WTC11 (cell line): ENCODE data around the gene HLA-A. TPM values are rescaled to one million over a fixed set of nuclear protein-coding genes. Genes with fewer than 3 reads are reported as not detected.
"Not testable (repeated sequence)": the region's sequence is repeated elsewhere in the genome, so short reads cannot be mapped to it uniquely, and the experiment has no call there.

Experiments used
- ATAC-seq: fragments of 200-7000 bp; cut with Tn5 transposase; 2 replicates; pipeline ENCODE4 v1.10.0; 2021; ENCODE audit warnings: mild to moderate bottlenecking, moderate library complexity
- CTCF ChIA-PET: fragments of 300-600 bp; sonication (Branson Sonifier 250); formaldehyde crosslinking; loops from one replicate; lab custom pipeline; 2021; ENCODE audit warnings: antibody characterized with exemption; lab: Charles Lee
- POLR2A ChIA-PET: fragments of 350-600 bp; sonication (Branson Sonifier 250); formaldehyde crosslinking; loops from one replicate; lab custom pipeline; 2021; ENCODE audit warnings: antibody characterized with exemption; lab: Charles Lee
- DNase-seq: peaks from one replicate; pipeline ENCODE4 v3.0.0; 2021; ENCODE audit warnings: low spot score
- H3K27ac Mint-ChIP-seq: 2 replicates; pipeline ENCODE4 v1.8.0; 2021; ENCODE audit warnings: mixed read lengths
- H3K27me3 Mint-ChIP-seq: 2 replicates; pipeline ENCODE4 v1.8.0; 2021; ENCODE audit warnings: low read depth, mild to moderate bottlenecking, moderate library complexity, mixed read lengths
- H3K36me3 Mint-ChIP-seq: 2 replicates; pipeline ENCODE4 v1.8.0; 2021; ENCODE audit warnings: mixed read lengths
- H3K4me1 Mint-ChIP-seq: 2 replicates; pipeline ENCODE4 v1.8.0; 2022; ENCODE audit warnings: mixed read lengths
- H3K4me3 Mint-ChIP-seq: 2 replicates; pipeline ENCODE4 v1.8.0; 2021; ENCODE audit warnings: mild to moderate bottlenecking, moderate library complexity, mixed read lengths
- H3K9me3 Mint-ChIP-seq: 2 replicates; pipeline ENCODE4 v1.8.0; 2021; ENCODE audit warnings: mixed read lengths
- ATF1 ChIP-seq: sonication (generic); formaldehyde crosslinking; IDR thresholded peaks from 2 replicates; pipeline ENCODE4 v1.8.1; 2023; ENCODE audit warnings: mild to moderate bottlenecking, moderate library complexity, missing genetic modification reagents
- CREB1 ChIP-seq: sonication (generic); formaldehyde crosslinking; IDR thresholded peaks from 2 replicates; pipeline ENCODE4 v1.8.0; 2023; ENCODE audit warnings: mild to moderate bottlenecking, missing genetic modification reagents
- ESRRA ChIP-seq: sonication (generic); formaldehyde crosslinking; IDR thresholded peaks from 2 replicates; pipeline ENCODE4 v1.8.1; 2022; ENCODE audit warnings: mild to moderate bottlenecking, missing genetic modification reagents, borderline replicate concordance
- FOXK1 ChIP-seq: sonication (generic); formaldehyde crosslinking; IDR thresholded peaks from 2 replicates; pipeline ENCODE4 v1.8.0; 2022; ENCODE audit warnings: mild to moderate bottlenecking, moderate library complexity, missing genetic modification reagents
- FOXP1 ChIP-seq: sonication (generic); formaldehyde crosslinking; IDR thresholded peaks from 2 replicates; pipeline ENCODE4 v1.8.0; 2022; ENCODE audit warnings: missing genetic modification reagents, mild to moderate bottlenecking, moderate library complexity, borderline replicate concordance
- GRHL2 ChIP-seq: fragments of 250-450 bp; sonication (Bioruptor Pico); IDR thresholded peaks from 2 replicates; pipeline ENCODE4 v1.8.0; 2022; ENCODE audit warnings: mild to moderate bottlenecking, moderate library complexity; ENCODE audit not compliant: insufficient replicate concordance, severe bottlenecking
- NR2C2 ChIP-seq: sonication (generic); formaldehyde crosslinking; IDR thresholded peaks from 2 replicates; pipeline ENCODE4 v1.8.0; 2022; ENCODE audit warnings: mild to moderate bottlenecking, missing genetic modification reagents
- NR3C1 ChIP-seq: sonication (generic); formaldehyde crosslinking; conservative IDR thresholded peaks from 2 replicates; pipeline ENCODE4 v1.8.1; 2023; ENCODE audit warnings: low read depth, mild to moderate bottlenecking, missing genetic modification reagents
- OVOL2 ChIP-seq: fragments of 250-450 bp; sonication (Bioruptor Pico); IDR thresholded peaks from 2 replicates; pipeline ENCODE4 v1.9.0; 2021; ENCODE audit warnings: mild to moderate bottlenecking, borderline replicate concordance
- SMAD3 ChIP-seq: sonication (generic); formaldehyde crosslinking; IDR thresholded peaks from 2 replicates; pipeline ENCODE4 v1.8.0; 2022; ENCODE audit warnings: missing genetic modification reagents, mild to moderate bottlenecking, borderline replicate concordance
- SMAD4 ChIP-seq: sonication (generic); formaldehyde crosslinking; IDR thresholded peaks from 2 replicates; pipeline ENCODE4 v1.8.0; 2022; ENCODE audit warnings: mild to moderate bottlenecking, missing genetic modification reagents
- SOX15 ChIP-seq: fragments of 250-450 bp; sonication (Bioruptor Pico); IDR thresholded peaks from 2 replicates; pipeline ENCODE4 v1.9.0; 2021; ENCODE audit warnings: mild to moderate bottlenecking
- ZBTB21 ChIP-seq: sonication (generic); formaldehyde crosslinking; IDR thresholded peaks from 2 replicates; pipeline ENCODE4 v1.8.1; 2023; ENCODE audit warnings: mild to moderate bottlenecking, missing genetic modification reagents, borderline replicate concordance
- ZNF317 ChIP-seq: sonication (generic); formaldehyde crosslinking; IDR thresholded peaks from 2 replicates; pipeline ENCODE4 v1.8.1; 2023; ENCODE audit warnings: low read depth, mild to moderate bottlenecking, moderate library complexity, missing genetic modification reagents, borderline replicate concordance
- ZNF396 ChIP-seq: fragments of 250-450 bp; sonication (Bioruptor Pico); IDR thresholded peaks from 2 replicates; pipeline ENCODE4 v1.8.0; 2021; ENCODE audit warnings: mild to moderate bottlenecking, moderate library complexity, borderline replicate concordance
- ZNF671 ChIP-seq: fragments of 250-450 bp; sonication (Bioruptor Pico); IDR thresholded peaks from 2 replicates; pipeline ENCODE4 v1.8.0; 2021; ENCODE audit warnings: mild to moderate bottlenecking
- total RNA-seq: library from RNA; stranded (reverse); gene quantifications from 3 replicates; pipeline ENCODE4 v1.2.3, GENCODE V29; 2021
- TF ChIP-seq, protein P1 (sequence below): sonication (generic); formaldehyde crosslinking; IDR thresholded peaks from 2 replicates; pipeline ENCODE4 v1.8.1; 2022; ENCODE audit warnings: mild to moderate bottlenecking, missing genetic modification reagents, moderate library complexity, borderline replicate concordance
- TF ChIP-seq, protein P2 (sequence below): sonication (generic); formaldehyde crosslinking; conservative IDR thresholded peaks from 2 replicates; pipeline ENCODE4 v1.8.1; 2023; ENCODE audit warnings: mild to moderate bottlenecking, low read depth, missing genetic modification reagents, moderate library complexity
- TF ChIP-seq, protein P3 (sequence below): sonication (generic); formaldehyde crosslinking; IDR thresholded peaks from 2 replicates; pipeline ENCODE4 v1.8.1; 2022; ENCODE audit warnings: missing genetic modification reagents, borderline replicate concordance
- TF ChIP-seq, protein P4 (sequence below): sonication (generic); formaldehyde crosslinking; IDR thresholded peaks from 2 replicates; pipeline ENCODE4 v1.8.0; 2022; ENCODE audit warnings: mild to moderate bottlenecking, missing genetic modification reagents
- TF ChIP-seq, protein P5 (sequence below): fragments of 250-450 bp; sonication (Bioruptor Pico); IDR thresholded peaks from 2 replicates; pipeline ENCODE4 v1.9.0; 2021; ENCODE audit warnings: mild to moderate bottlenecking
- TF ChIP-seq, protein P6 (sequence below): sonication (generic); formaldehyde crosslinking; IDR thresholded peaks from 2 replicates; pipeline ENCODE4 v1.8.1; 2023; ENCODE audit warnings: mild to moderate bottlenecking, missing genetic modification reagents

The HLA-A gene
- total RNA-seq, 1 experiment from 2014 or later = 93.2 TPM

DNA sequence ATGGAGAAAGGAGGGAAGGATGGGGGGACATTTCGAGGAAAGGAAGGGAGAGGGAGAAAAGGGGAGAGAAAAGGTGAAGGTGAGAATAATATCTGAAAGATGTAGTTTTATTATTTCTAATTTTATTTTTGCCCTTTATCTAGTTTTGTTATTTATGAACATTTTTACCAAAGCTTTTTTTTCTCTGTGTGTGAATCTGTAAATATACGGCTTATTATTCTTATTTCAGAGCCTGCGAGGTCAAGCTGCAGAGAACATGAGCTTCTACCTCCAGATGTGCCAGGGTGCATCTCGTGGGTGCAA lies 35.0 kb downstream of the HLA-A start (continued):
- TF ChIP-seq ZBTB21 (CRISPR knock-in tag) = no peak
- TF ChIP-seq ATF1 (CRISPR knock-in tag) = no peak
- no peak for TF ChIP-seq SMAD4 (CRISPR knock-in tag)
- TF ChIP-seq NR2C2 (CRISPR knock-in tag) = no peak
- no peak for TF ChIP-seq ESRRA (CRISPR knock-in tag)
- no peak for TF ChIP-seq NR3C1 (CRISPR knock-in tag)

DNA sequence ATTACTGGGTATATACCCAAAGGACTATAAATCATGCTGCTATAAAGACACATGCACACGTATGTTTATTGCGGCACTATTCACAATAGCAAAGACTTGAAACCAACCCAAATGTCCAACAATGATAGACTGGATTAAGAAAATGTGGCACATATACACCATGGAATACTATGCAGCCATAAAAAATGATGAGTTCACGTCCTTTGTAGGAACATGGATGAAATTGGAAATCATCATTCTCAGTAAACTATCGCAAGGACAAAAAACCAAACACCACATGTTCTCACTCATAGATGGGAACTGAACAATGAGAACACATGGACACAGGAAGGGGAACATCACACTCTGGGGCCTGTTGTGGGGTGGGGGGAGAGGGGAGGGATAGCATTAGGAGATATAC lies 37.7 kb downstream of the HLA-A start:
- peaks cover 51% of the 10 kb centered on the region for H3K27me3 Mint-ChIP-seq
- H3K27ac Mint-ChIP-seq, CTCF ChIA-PET, H3K9me3 Mint-ChIP-seq, ATAC-seq, POLR2A ChIA-PET, H3K4me3 Mint-ChIP-seq, H3K36me3 Mint-ChIP-seq, DNase-seq: not testable (repeated sequence)
- H3K4me1 Mint-ChIP-seq = peaks cover 23% of the 10 kb centered on the region

DNA sequence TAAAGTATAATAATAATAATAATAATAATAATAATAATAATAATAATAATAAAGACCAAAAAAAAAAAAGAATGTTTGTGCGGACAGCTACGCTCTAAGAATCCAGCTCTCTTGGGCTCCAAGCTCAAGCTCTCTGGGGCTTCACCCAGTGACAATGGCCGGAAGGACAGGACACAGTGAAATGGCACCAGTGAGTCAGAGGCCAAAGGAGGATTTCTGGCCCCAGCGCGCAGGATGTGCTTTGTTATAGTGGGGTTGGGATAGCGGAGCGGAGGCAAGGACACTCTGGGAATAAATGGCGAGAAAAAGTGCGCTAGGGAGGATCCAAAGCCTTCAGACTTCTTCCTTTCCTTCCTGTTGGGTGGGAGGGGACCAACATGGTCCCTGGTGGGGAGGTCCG lies 38.2 kb downstream of the HLA-A start:
- Mint-ChIP-seq H3K4me3 (no peak overlapping the region), H3K36me3 (peaks cover 2% of the 10 kb centered on the region; the same call in 1 of the 2 replicates), H3K27ac (no peak overlapping the region), H3K9me3 (no peaks in the 10 kb centered on the region), H3K27me3 (peaks cover 46% of the 10 kb centered on the region), H3K4me1 (peaks cover 18% of the 10 kb centered on the region)
- TF ChIP-seq NR3C1 (CRISPR knock-in tag) = no peak
- TF ChIP-seq OVOL2 (CRISPR knock-in tag) = no peak
- TF ChIP-seq, protein P1, sequence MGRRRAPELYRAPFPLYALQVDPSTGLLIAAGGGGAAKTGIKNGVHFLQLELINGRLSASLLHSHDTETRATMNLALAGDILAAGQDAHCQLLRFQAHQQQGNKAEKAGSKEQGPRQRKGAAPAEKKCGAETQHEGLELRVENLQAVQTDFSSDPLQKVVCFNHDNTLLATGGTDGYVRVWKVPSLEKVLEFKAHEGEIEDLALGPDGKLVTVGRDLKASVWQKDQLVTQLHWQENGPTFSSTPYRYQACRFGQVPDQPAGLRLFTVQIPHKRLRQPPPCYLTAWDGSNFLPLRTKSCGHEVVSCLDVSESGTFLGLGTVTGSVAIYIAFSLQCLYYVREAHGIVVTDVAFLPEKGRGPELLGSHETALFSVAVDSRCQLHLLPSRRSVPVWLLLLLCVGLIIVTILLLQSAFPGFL (CRISPR knock-in tag) = no peak
- TF ChIP-seq, protein P2, sequence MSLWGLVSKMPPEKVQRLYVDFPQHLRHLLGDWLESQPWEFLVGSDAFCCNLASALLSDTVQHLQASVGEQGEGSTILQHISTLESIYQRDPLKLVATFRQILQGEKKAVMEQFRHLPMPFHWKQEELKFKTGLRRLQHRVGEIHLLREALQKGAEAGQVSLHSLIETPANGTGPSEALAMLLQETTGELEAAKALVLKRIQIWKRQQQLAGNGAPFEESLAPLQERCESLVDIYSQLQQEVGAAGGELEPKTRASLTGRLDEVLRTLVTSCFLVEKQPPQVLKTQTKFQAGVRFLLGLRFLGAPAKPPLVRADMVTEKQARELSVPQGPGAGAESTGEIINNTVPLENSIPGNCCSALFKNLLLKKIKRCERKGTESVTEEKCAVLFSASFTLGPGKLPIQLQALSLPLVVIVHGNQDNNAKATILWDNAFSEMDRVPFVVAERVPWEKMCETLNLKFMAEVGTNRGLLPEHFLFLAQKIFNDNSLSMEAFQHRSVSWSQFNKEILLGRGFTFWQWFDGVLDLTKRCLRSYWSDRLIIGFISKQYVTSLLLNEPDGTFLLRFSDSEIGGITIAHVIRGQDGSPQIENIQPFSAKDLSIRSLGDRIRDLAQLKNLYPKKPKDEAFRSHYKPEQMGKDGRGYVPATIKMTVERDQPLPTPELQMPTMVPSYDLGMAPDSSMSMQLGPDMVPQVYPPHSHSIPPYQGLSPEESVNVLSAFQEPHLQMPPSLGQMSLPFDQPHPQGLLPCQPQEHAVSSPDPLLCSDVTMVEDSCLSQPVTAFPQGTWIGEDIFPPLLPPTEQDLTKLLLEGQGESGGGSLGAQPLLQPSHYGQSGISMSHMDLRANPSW (CRISPR knock-in tag) = no peak
- TF ChIP-seq SOX15 = no peak
- no peak for TF ChIP-seq FOXP1 (CRISPR knock-in tag)
- no peak for DNase-seq
- no peak for ATAC-seq
- POLR2A ChIA-PET = no interaction called here
- CTCF ChIA-PET = no interaction called here

DNA sequence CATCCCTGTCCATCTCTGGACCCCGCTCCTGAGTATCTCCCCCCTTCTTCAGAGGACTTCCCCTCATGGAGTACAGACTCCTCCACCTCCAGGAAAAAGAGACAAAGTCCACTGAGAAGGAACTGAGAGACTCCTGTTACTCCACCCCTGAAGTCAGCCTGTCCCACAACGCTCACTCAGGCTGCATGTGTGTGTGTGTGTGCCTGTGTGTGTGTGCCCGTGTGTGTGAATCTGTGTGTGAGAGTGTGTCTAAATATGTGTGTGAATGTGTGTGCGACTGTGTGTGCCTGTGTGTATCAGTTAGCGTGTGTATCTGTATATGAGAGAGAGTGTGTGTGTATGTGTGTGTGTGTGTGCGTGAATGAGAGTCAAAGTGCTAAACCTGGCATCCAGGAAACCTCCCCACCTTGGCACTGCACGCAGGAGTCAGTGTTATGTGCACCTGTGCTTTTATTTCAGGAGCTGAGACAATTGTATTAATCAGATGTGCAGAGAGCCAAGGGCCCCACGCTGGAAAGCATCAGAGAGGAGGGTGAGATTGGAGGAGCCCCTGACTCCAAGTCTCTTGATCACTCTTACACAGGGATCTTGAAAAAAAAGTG lies 39.0 kb downstream of the HLA-A start:
- Mint-ChIP-seq H3K4me1 (peaks cover 10% of the 10 kb centered on the region), H3K27me3 (peaks cover 38% of the 10 kb centered on the region), H3K27ac (no peak overlapping the region), H3K4me3 (no peak overlapping the region)
- POLR2A ChIA-PET = no interaction called here
- DNase-seq (no peak), ATAC-seq (no peak)
- TF ChIP-seq, protein P3, sequence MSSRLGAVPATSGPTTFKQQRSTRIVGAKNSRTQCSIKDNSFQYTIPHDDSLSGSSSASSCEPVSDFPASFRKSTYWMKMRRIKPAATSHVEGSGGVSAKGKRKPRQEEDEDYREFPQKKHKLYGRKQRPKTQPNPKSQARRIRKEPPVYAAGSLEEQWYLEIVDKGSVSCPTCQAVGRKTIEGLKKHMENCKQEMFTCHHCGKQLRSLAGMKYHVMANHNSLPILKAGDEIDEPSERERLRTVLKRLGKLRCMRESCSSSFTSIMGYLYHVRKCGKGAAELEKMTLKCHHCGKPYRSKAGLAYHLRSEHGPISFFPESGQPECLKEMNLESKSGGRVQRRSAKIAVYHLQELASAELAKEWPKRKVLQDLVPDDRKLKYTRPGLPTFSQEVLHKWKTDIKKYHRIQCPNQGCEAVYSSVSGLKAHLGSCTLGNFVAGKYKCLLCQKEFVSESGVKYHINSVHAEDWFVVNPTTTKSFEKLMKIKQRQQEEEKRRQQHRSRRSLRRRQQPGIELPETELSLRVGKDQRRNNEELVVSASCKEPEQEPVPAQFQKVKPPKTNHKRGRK (CRISPR knock-in tag) = no peak
- TF ChIP-seq ZNF317 (no peak), GRHL2 (CRISPR knock-in tag) (no peak), ZNF671 (no peak), ZNF396 (CRISPR knock-in tag) (no peak), CREB1 (CRISPR knock-in tag) (no peak), SMAD3 (no peak), FOXK1 (CRISPR knock-in tag) (no peak)
- TF ChIP-seq, protein P4, sequence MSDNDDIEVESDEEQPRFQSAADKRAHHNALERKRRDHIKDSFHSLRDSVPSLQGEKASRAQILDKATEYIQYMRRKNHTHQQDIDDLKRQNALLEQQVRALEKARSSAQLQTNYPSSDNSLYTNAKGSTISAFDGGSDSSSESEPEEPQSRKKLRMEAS (CRISPR knock-in tag) = no peak
- TF ChIP-seq, protein P5, sequence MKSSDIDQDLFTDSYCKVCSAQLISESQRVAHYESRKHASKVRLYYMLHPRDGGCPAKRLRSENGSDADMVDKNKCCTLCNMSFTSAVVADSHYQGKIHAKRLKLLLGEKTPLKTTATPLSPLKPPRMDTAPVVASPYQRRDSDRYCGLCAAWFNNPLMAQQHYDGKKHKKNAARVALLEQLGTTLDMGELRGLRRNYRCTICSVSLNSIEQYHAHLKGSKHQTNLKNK (CRISPR knock-in tag) = no peak
- TF ChIP-seq, protein P6, sequence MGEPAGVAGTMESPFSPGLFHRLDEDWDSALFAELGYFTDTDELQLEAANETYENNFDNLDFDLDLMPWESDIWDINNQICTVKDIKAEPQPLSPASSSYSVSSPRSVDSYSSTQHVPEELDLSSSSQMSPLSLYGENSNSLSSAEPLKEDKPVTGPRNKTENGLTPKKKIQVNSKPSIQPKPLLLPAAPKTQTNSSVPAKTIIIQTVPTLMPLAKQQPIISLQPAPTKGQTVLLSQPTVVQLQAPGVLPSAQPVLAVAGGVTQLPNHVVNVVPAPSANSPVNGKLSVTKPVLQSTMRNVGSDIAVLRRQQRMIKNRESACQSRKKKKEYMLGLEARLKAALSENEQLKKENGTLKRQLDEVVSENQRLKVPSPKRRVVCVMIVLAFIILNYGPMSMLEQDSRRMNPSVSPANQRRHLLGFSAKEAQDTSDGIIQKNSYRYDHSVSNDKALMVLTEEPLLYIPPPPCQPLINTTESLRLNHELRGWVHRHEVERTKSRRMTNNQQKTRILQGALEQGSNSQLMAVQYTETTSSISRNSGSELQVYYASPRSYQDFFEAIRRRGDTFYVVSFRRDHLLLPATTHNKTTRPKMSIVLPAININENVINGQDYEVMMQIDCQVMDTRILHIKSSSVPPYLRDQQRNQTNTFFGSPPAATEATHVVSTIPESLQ (CRISPR knock-in tag) = no peak
- TF ChIP-seq, all 79 proteins: peak for 0
- Mint-ChIP-seq H3K36me3 (peaks cover 2% of the 10 kb centered on the region; the same call in 1 of the 2 replicates), H3K9me3 (no peaks in the 10 kb centered on the region)
- CTCF ChIA-PET = no interaction called here
